ENCODE results near the gene MPDZ. TPM values are rescaled to one million over a fixed set of nuclear protein-coding genes. Genes with fewer than 3 reads are reported as not detected.
A peak's percentile ranks its signal among the peaks of the same experiment; 100 is the strongest.

MPDZ gene
- total and polyA plus RNA-seq, 2 of the 13 experiments (the other 11 are each of a cell fraction or from before 2014, with no cell fraction given) = 12.4 to 14.7 TPM

- TF ChIP-seq, protein P1, sequence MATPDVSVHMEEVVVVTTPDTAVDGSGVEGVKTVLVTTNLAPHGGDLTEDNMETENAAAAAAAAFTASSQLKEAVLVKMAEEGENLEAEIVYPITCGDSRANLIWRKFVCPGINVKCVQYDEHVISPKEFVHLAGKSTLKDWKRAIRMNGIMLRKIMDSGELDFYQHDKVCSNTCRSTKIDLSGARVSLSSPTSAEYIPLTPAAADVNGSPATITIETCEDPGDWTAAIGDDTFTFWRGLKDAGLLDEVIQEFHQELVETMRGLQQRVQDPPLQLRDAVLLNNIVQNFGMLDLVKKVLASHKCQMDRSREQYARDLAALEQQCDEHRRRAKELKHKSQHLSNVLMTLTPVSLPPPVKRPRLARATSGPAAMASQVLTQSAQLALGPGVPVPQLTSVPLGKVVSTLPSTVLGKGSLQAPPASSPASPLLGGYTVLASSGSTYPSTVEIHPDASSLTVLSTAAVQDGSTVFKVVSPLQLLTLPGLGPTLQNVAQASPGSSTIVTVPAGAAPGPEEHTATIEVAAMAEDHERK (CRISPR knock-in tag; IDR thresholded peaks at IDR 0.05; ENCODE audit: low read depth) = no peak
- peak; percentile 36; the same call in 1 of the 2 replicates for TF ChIP-seq ATF7-NPFF (CRISPR knock-in tag; IDR thresholded peaks at IDR 0.05; ENCODE audit: low read depth)
- peak; percentile 33; the same call in 1 of the 2 replicates for TF ChIP-seq TARDBP (CRISPR knock-in tag; IDR thresholded peaks at IDR 0.05)
- TF ChIP-seq, protein P2, sequence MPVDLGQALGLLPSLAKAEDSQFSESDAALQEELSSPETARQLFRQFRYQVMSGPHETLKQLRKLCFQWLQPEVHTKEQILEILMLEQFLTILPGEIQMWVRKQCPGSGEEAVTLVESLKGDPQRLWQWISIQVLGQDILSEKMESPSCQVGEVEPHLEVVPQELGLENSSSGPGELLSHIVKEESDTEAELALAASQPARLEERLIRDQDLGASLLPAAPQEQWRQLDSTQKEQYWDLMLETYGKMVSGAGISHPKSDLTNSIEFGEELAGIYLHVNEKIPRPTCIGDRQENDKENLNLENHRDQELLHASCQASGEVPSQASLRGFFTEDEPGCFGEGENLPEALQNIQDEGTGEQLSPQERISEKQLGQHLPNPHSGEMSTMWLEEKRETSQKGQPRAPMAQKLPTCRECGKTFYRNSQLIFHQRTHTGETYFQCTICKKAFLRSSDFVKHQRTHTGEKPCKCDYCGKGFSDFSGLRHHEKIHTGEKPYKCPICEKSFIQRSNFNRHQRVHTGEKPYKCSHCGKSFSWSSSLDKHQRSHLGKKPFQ (CRISPR knock-in tag; IDR thresholded peaks at IDR 0.05; ENCODE audit: insufficient replicate concordance) = no peak
- no peak for TF ChIP-seq ZNF432 (CRISPR knock-in tag; IDR thresholded peaks at IDR 0.05; ENCODE audit: borderline replicate concordance)
- no peak; the same call in 1 of the 2 replicates for TF ChIP-seq ZBTB14 (CRISPR knock-in tag; IDR thresholded peaks at IDR 0.05)
- TF ChIP-seq HINFP (CRISPR knock-in tag; IDR thresholded peaks at IDR 0.05; ENCODE audit: low read depth) = no peak
- TF ChIP-seq PHF20 (CRISPR knock-in tag; IDR thresholded peaks at IDR 0.05) = no peak
- TF ChIP-seq NFRKB (IDR thresholded peaks at IDR 0.05) = no peak
- TF ChIP-seq ZNF512B (CRISPR knock-in tag; IDR thresholded peaks at IDR 0.05; ENCODE audit: borderline replicate concordance) = no peak
- no peak for TF ChIP-seq ZNF879 (CRISPR knock-in tag; IDR thresholded peaks at IDR 0.05)
- TF ChIP-seq GABPB1 (CRISPR knock-in tag; IDR thresholded peaks at IDR 0.05) = peak; percentile 52; the same call in 1 of the 2 replicates
- TF ChIP-seq ZMYM2 (CRISPR knock-in tag; IDR thresholded peaks at IDR 0.05) = no peak
- TF ChIP-seq ETV5 (CRISPR knock-in tag; IDR thresholded peaks at IDR 0.05; ENCODE audit: borderline replicate concordance) = no peak
- no peak for TF ChIP-seq ZNF543 (CRISPR knock-in tag; IDR thresholded peaks at IDR 0.05)
- no peak for TF ChIP-seq ZNF274 (CRISPR knock-in tag; IDR thresholded peaks at IDR 0.05)
- TF ChIP-seq ZNF674 (CRISPR knock-in tag; IDR thresholded peaks at IDR 0.05; ENCODE audit: low read depth) = 0 out of 2 replicates have a peak, but pooled peaks have one; percentile 6
Observed at GRCh38 chr9:13278368-13279246, 885 bp downstream of the MPDZ start (continued).
